ENCODE results near the gene SH3GL2.

Gene SH3GL2

DNA sequence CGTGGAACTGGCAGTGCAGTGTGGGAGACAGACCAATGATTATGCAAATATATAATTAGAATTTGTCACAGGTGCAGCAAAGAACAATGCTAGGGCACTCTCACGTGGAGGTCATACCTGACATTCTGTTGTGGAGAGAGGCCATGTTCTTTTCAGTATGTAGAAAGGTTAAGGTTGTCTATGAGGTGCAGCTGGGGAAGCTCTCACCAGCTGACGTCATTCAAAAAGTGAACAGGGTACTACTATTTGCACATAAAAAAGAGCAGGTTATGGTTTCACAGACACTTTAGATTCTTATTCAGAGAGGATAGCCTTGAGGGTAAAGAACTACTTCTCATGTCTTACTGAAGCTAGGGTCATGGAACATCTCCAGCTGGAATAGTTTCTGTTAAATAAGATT is 19.1 kb downstream of the SH3GL2 start:
- no peaks in the 10 kb centered on the region for H3K9me3 ChIP-seq (ENCODE audit: insufficient read depth, low read depth, low read length)
- no peaks in the 10 kb centered on the region for H3K79me2 ChIP-seq (ENCODE audit: insufficient read depth, low read length)
- H3F3A ChIP-seq (ENCODE audit: low read depth), result no peaks in the 10 kb centered on the region
- H3K4me3 ChIP-seq (ENCODE audit: low read length, poor library complexity, severe bottlenecking), result no peak overlapping the region
- H3K9ac ChIP-seq (ENCODE audit: low read depth, low read length, poor library complexity, severe bottlenecking), result no peak overlapping the region
- no peaks in the 10 kb centered on the region for H3K4me1 ChIP-seq (ENCODE audit: insufficient read depth, low read length, poor library complexity, severe bottlenecking)
- H4K20me1 ChIP-seq (ENCODE audit: insufficient read depth, low read length, poor library complexity, severe bottlenecking), result no peaks in the 10 kb centered on the region
- TF ChIP-seq CTCF (conservative IDR thresholded peaks at IDR 0.05; ENCODE audit: low read length), result no peak
- no peak for TF ChIP-seq EZH2phosphoT487 (IDR thresholded peaks at IDR 0.05; ENCODE audit: borderline replicate concordance)
- H2AFZ ChIP-seq (ENCODE audit: low read length), result no peak overlapping the region
- no peak overlapping the region for H3K4me2 ChIP-seq (ENCODE audit: low read depth, low read length, poor library complexity, severe bottlenecking)
- H3K27me3 ChIP-seq (ENCODE audit: insufficient read depth, low read length, poor library complexity, severe bottlenecking), result no peaks in the 10 kb centered on the region
- no peaks in the 10 kb centered on the region for H3K36me3 ChIP-seq (ENCODE audit: insufficient read depth, low read length)
- no peaks in the 10 kb centered on the region for H3K9me2 ChIP-seq (replicated peaks; ENCODE audit: low read depth, low read length)

GRCh38 chr9:17600962-17601593 is 22.2 kb downstream of the SH3GL2 start:
- H3K9ac ChIP-seq (ENCODE audit: low read depth, low read length, poor library complexity, severe bottlenecking), result no peak overlapping the region
- no peak overlapping the region for H3K4me2 ChIP-seq (ENCODE audit: low read depth, low read length, poor library complexity, severe bottlenecking)
- no peak for TF ChIP-seq EZH2phosphoT487 (IDR thresholded peaks at IDR 0.05; ENCODE audit: borderline replicate concordance)
- TF ChIP-seq CTCF (conservative IDR thresholded peaks at IDR 0.05; ENCODE audit: low read length), result no peak
- no peak overlapping the region for H2AFZ ChIP-seq (ENCODE audit: low read length)
- H3K79me2 ChIP-seq (ENCODE audit: insufficient read depth, low read length), result no peaks in the 10 kb centered on the region
- no peaks in the 10 kb centered on the region for H3K9me3 ChIP-seq (ENCODE audit: insufficient read depth, low read depth, low read length)
- no peaks in the 10 kb centered on the region for H3K4me1 ChIP-seq (ENCODE audit: insufficient read depth, low read length, poor library complexity, severe bottlenecking)
- no peaks in the 10 kb centered on the region for H3F3A ChIP-seq (ENCODE audit: low read depth)
- H3K27me3 ChIP-seq (ENCODE audit: insufficient read depth, low read length, poor library complexity, severe bottlenecking), result no peaks in the 10 kb centered on the region
- no peaks in the 10 kb centered on the region for H3K36me3 ChIP-seq (ENCODE audit: insufficient read depth, low read length)
- no peak overlapping the region for H3K4me3 ChIP-seq (ENCODE audit: low read length, poor library complexity, severe bottlenecking)
- no peaks in the 10 kb centered on the region for H3K9me2 ChIP-seq (replicated peaks; ENCODE audit: low read depth, low read length)
- H4K20me1 ChIP-seq (ENCODE audit: insufficient read depth, low read length, poor library complexity, severe bottlenecking), result no peaks in the 10 kb centered on the region

GRCh38 chr9:17604556-17604955 is 25.7 kb downstream of the SH3GL2 start:
- H3K9me2 ChIP-seq (replicated peaks; ENCODE audit: low read depth, low read length), result no peaks in the 10 kb centered on the region
- no peak overlapping the region for H3K4me2 ChIP-seq (ENCODE audit: low read depth, low read length, poor library complexity, severe bottlenecking)
- no peak overlapping the region for H2AFZ ChIP-seq (ENCODE audit: low read length)
- no peak overlapping the region for H3K4me3 ChIP-seq (ENCODE audit: low read length, poor library complexity, severe bottlenecking)
- H3F3A ChIP-seq (ENCODE audit: low read depth), result no peaks in the 10 kb centered on the region
- H4K20me1 ChIP-seq (ENCODE audit: insufficient read depth, low read length, poor library complexity, severe bottlenecking), result no peaks in the 10 kb centered on the region
- H3K9me3 ChIP-seq (ENCODE audit: insufficient read depth, low read depth, low read length), result no peaks in the 10 kb centered on the region
- TF ChIP-seq EZH2phosphoT487 (IDR thresholded peaks at IDR 0.05; ENCODE audit: borderline replicate concordance) (no peak), CTCF (conservative IDR thresholded peaks at IDR 0.05; ENCODE audit: low read length) (no peak)
- no peaks in the 10 kb centered on the region for H3K36me3 ChIP-seq (ENCODE audit: insufficient read depth, low read length)
- no peak overlapping the region for H3K9ac ChIP-seq (ENCODE audit: low read depth, low read length, poor library complexity, severe bottlenecking)
- H3K4me1 ChIP-seq (ENCODE audit: insufficient read depth, low read length, poor library complexity, severe bottlenecking), result no peaks in the 10 kb centered on the region
- no peaks in the 10 kb centered on the region for H3K79me2 ChIP-seq (ENCODE audit: insufficient read depth, low read length)
- no peaks in the 10 kb centered on the region for H3K27me3 ChIP-seq (ENCODE audit: insufficient read depth, low read length, poor library complexity, severe bottlenecking)
